Fibroblast of skin of left quadriceps (primary cell): ENCODE results near the gene DNAH3.
"Not testable (repeated sequence)": the region's sequence is repeated elsewhere in the genome, so short reads cannot be mapped to it uniquely, and the experiment has no call there.

Experiments used
- DNase-seq, 2 experiments: peaks; one replicate each; pipeline ENCODE4 v3.0.0-alpha.2; 2013; ENCODE audit warnings: low read depth in 2 of 2

The DNAH3 gene

GRCh38 chr16:21070564-21070963, 80.1 kb downstream of the DNAH3 start:
- DNase-seq: no peak

GRCh38 chr16:21069986-21070385, 80.7 kb downstream of the DNAH3 start:
- DNase-seq: no peak

- no peak for DNase-seq
These were observed 86.4 kb downstream of the DNAH3 start for GRCh38 chr16:21064203-21064602.

- DNase-seq: not testable (repeated sequence)
These were observed 87.3 kb downstream of the DNAH3 start for GRCh38 chr16:21063314-21063713.

GRCh38 chr16:21060027-21060510, 90.6 kb downstream of the DNAH3 start:
- no peak for DNase-seq

- no peak for DNase-seq
These were observed 92.8 kb downstream of the DNAH3 start for GRCh38 chr16:21057875-21058274.

GRCh38 chr16:21056396-21056795, 94.2 kb downstream of the DNAH3 start:
- DNase-seq: no peak

- DNase-seq: not testable (repeated sequence)
These were observed 94.9 kb downstream of the DNAH3 start for GRCh38 chr16:21055738-21056137.

GRCh38 chr16:21053590-21053989, 97.1 kb downstream of the DNAH3 start:
- DNase-seq: no peak

GRCh38 chr16:21048091-21048912, 102.3 kb downstream of the DNAH3 start:
- not testable (repeated sequence) for DNase-seq

GRCh38 chr16:21038197-21038596, 112.4 kb downstream of the DNAH3 start:
- no peak for DNase-seq

GRCh38 chr16:21037736-21038135, 112.9 kb downstream of the DNAH3 start:
- no peak for DNase-seq

GRCh38 chr16:21037168-21037567, 113.5 kb downstream of the DNAH3 start:
- DNase-seq: no peak

GRCh38 chr16:21036471-21036870, 114.2 kb downstream of the DNAH3 start:
- no peak for DNase-seq

- no peak for DNase-seq
These were observed 116.9 kb downstream of the DNAH3 start for GRCh38 chr16:21033704-21034103.

- DNase-seq: no peak
These were observed 117.4 kb downstream of the DNAH3 start for GRCh38 chr16:21033264-21033663.

GRCh38 chr16:21028728-21029127, 121.9 kb downstream of the DNAH3 start:
- DNase-seq: no peak

- DNase-seq: no peak
These were observed 123.8 kb downstream of the DNAH3 start for GRCh38 chr16:21026846-21027245.

GRCh38 chr16:21023509-21024202, 127.0 kb downstream of the DNAH3 start:
- DNase-seq: no peak

GRCh38 chr16:21021316-21021715, 129.3 kb downstream of the DNAH3 start:
- DNase-seq: no peak

GRCh38 chr16:21009815-21010214, 140.8 kb downstream of the DNAH3 start:
- no peak for DNase-seq

GRCh38 chr16:21005008-21005407, 145.6 kb downstream of the DNAH3 start:
- no peak for DNase-seq

- DNase-seq: peak in 1 of 2 experiments; percentile 0
These were observed 149.4 kb downstream of the DNAH3 start for GRCh38 chr16:21001262-21001661.
